Esophagus muscularis mucosa (tissue), 4 donors: Measurements from ENCODE around the gene RNF217. TPM values are rescaled to one million over a fixed set of nuclear protein-coding genes. Genes with fewer than 3 reads are reported as not detected.

ENCODE experiments used
- DNase-seq: peaks from one replicate; pipeline ENCODE4 v3.0.0-alpha.2; 2017; ENCODE audit errors: extremely low spot score
- H3K27ac ChIP-seq, 4 donors: fragments of 200-600 bp; sonication (generic); replicated peaks in 1 of 4; 1 replicate in 3 of 4; 2 replicates in 1 of 4; pipeline ENCODE4 v1.5.1; 2016 to 2019; ENCODE audit warnings: mild to moderate bottlenecking in 1 of 4
- H3K27me3 ChIP-seq, 4 donors: fragments of 200-600 bp; sonication (generic); one replicate each; pipeline versions ENCODE4 v1.5.1 to v1.6.0; 2016 to 2019
- H3K36me3 ChIP-seq, 4 donors: fragments of 200-600 bp; sonication (generic); one replicate each; pipeline ENCODE4 v1.5.1; 2016 to 2019
- H3K4me1 ChIP-seq, 4 donors: fragments of 200-600 bp; sonication (generic); one replicate each; pipeline ENCODE4 v1.5.1; 2016 to 2019
- H3K4me3 ChIP-seq, 4 donors: fragments of 200-600 bp; sonication (generic); 1 replicate in 2 of 4; 2 replicates in 2 of 4; pipeline ENCODE4 v1.5.1; 2016 to 2019; ENCODE audit warnings: mild to moderate bottlenecking in 4 of 4, moderate library complexity in 1 of 4
- H3K9me3 ChIP-seq, 4 donors: fragments of 200-600 bp; sonication (generic); 1 replicate in 3 of 4; 2 replicates in 1 of 4; pipeline ENCODE4 v1.5.1; 2016 to 2019
- EP300 ChIP-seq: sonication (generic); formaldehyde crosslinking; IDR thresholded peaks from one replicate; pipeline ENCODE4 v1.6.1; 2017; ENCODE audit warnings: antibody characterized with exemption
- POLR2A ChIP-seq: fragments of 450-650 bp; IDR thresholded peaks from one replicate; pipeline ENCODE4 v1.6.1; 2017; ENCODE audit warnings: antibody characterized with exemption, moderate library complexity, mild to moderate bottlenecking, low read depth
- POLR2AphosphoS5 ChIP-seq, 2 donors: sonication (generic); formaldehyde crosslinking; IDR thresholded peaks; one replicate each; pipeline ENCODE4 v1.6.1; 2017; ENCODE audit warnings: antibody characterized with exemption in 2 of 2
- WGBS: methylation state at CpG from one replicate; pipeline ENCODE4 v1.1.5; 2018; 5-methylcytosine and 5-hydroxymethylcytosine counted together
- intact Hi-C: fragments of 100-400 bp; cut with DNase I; formaldehyde crosslinking; loops from one replicate; pipeline ENCODE4 v1.15.1; 2023
- total RNA-seq, 4 donors: library from RNA; depleted of rRNA; stranded (reverse); fragments of >200 nt; gene quantifications; one replicate each; pipeline versions ENCODE4 v1.1.0 to v1.2.1, GENCODE V29; 2016
- TF ChIP-seq, protein P1 (sequence below), 3 experiments: fragments of 200-600 bp in 2 of 3; fragments of 450-650 bp in 1 of 3; sonication (generic) in 2 of 3; IDR thresholded peaks; one replicate each; pipeline ENCODE4 v1.5.1; 2017 to 2019; ENCODE audit warnings: antibody characterized with exemption in 3 of 3, mild to moderate bottlenecking in 2 of 3, moderate library complexity in 1 of 3

RNF217 gene
- total RNA-seq, 4 donors from 2014 or later, result 20.0 to 34.9 (median 23.2) TPM

DNA sequence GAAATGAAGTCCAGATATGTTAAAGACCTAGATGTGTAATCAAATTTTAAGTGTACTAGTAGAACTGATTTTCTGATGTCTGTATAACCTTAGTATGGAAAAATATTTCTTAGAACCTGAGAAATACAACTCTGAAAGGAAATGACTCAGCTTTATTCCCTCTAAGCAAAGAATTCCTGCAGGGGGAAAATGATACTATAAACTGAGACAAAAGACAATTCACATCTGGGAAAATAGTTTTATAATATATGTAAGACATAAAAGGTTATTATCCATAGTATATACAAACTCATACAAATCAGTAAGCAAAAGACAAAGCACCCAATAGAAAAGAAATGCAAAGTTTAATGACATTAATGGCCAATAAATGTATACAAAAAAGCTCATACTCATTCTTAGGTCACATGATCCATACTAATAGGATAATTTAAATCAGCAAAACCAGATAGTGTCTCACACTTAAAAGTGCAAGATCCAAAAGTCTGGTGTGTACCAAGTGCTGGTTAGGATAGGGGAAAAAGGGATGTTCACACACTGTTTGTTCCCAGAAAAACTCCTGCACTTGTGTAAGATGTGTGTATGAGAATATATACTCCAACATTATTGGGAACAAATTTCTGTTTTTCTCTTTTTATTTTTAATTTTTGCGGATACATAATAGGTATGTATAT, 22.6 kb downstream of the RNF217 start:
- Histone ChIP-seq H3K27ac (no peak overlapping the region), H3K27me3 (no peaks in the 10 kb centered on the region), H3K9me3 (no peaks in the 10 kb centered on the region), H3K4me1 (peaks cover 8 to 26% (median 21%) of the 10 kb centered on the region in 4 donors), H3K4me3 (no peak overlapping the region), H3K36me3 (no peaks in the 10 kb centered on the region)
- intact Hi-C loops, result no loop called here
- TF ChIP-seq EP300, result no peak
- TF ChIP-seq, protein P1, sequence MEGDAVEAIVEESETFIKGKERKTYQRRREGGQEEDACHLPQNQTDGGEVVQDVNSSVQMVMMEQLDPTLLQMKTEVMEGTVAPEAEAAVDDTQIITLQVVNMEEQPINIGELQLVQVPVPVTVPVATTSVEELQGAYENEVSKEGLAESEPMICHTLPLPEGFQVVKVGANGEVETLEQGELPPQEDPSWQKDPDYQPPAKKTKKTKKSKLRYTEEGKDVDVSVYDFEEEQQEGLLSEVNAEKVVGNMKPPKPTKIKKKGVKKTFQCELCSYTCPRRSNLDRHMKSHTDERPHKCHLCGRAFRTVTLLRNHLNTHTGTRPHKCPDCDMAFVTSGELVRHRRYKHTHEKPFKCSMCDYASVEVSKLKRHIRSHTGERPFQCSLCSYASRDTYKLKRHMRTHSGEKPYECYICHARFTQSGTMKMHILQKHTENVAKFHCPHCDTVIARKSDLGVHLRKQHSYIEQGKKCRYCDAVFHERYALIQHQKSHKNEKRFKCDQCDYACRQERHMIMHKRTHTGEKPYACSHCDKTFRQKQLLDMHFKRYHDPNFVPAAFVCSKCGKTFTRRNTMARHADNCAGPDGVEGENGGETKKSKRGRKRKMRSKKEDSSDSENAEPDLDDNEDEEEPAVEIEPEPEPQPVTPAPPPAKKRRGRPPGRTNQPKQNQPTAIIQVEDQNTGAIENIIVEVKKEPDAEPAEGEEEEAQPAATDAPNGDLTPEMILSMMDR (IDR thresholded peaks at IDR 0.05), result no peak
- WGBS, result 98% methylated on average over 1 of the region's 1 CpG
- no peak for DNase-seq

DNA sequence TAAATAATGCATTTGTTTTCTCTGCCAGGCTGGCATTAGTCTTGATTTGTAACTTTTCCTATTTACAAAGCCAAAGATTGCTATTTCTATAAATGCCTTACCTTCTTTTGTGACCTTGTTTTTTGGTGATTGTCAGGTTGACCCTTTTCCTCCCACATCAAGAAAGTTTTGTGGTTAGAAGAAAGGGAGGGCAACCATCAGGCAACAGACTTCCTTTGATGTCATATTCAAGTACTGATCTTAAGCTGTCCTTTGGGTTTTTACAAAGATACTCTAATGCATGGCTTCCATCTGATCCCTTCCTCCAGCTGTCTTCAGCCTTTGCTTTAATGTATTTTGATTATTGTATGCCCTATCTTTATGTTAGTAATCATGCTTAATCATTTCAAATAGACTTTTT, 23.9 kb downstream of the RNF217 start:
- TF ChIP-seq EP300, result no peak
- TF ChIP-seq, protein P1 (IDR thresholded peaks at IDR 0.05), result no peak
- no peak for TF ChIP-seq POLR2AphosphoS5 (IDR thresholded peaks at IDR 0.05)
- TF ChIP-seq POLR2A, result no peak
- Histone ChIP-seq H3K27me3 (no peaks in the 10 kb centered on the region), H3K4me3 (no peak overlapping the region), H3K4me1 (peaks cover 8 to 34% (median 20%) of the 10 kb centered on the region in 4 donors), H3K36me3 (no peaks in the 10 kb centered on the region), H3K9me3 (no peaks in the 10 kb centered on the region), H3K27ac (no peak overlapping the region)
- intact Hi-C loops, result no loop called here
- no peak for DNase-seq

DNA sequence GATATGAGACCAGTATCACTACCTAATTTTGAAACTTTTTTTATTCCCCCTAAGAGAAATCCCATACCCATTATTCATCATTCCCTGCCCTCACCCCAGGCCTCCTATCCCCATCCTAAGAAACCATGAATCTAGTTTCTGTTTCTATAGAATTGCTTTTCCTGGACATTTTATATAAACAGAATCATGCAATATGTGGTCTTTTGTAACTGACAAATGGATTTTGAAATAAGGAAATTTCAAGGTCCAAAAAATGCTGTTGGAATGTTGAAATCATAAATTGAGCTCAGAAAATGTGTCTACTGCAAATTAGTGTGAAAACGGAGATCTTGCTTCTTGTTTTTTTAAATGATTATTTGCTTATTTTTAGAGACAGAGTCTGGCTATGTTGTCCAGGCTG, 25.1 kb downstream of the RNF217 start:
- intact Hi-C loops, result no loop called here
- whole genome bisulfite sequencing, result 68% methylated on average over 1 of the region's 1 CpG
- no peak for TF ChIP-seq POLR2AphosphoS5 (IDR thresholded peaks at IDR 0.05)
- no peak for TF ChIP-seq EP300
- no peak for TF ChIP-seq POLR2A
- TF ChIP-seq, protein P1 (IDR thresholded peaks at IDR 0.05), result no peak
- Histone ChIP-seq H3K27me3 (no peaks in the 10 kb centered on the region), H3K27ac (no peak overlapping the region), H3K4me1 (peaks cover 8 to 41% (median 21%) of the 10 kb centered on the region in 4 donors), H3K9me3 (no peaks in the 10 kb centered on the region), H3K36me3 (no peaks in the 10 kb centered on the region), H3K4me3 (no peak overlapping the region)
- DNase-seq, result no peak

DNA sequence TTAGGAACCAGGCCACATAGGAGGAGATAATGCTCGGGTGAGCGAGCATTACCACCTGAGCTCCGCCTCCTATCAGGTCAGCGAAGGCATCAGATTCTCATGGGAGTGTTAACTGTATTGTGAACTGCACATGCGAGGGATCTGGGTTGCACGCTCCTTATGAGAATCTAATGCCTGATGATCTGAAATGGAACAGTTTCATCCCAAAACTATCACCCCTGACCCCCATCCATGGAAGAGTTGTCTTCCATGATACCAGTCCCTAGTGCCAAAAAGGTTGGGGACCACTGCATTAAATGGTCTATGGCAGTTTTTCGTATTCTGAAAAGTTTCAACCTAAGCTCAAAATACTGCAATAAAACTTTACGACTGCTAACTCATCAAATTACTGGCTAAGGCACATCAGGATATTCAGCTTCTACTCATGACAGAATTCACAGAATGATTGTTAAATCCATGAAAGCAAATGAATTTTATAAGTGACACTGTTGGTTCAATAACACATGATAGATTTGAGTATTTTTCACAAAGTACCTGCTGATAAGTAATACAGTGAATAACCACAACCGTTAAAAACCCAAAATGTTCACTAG, 25.9 kb downstream of the RNF217 start:
- Histone ChIP-seq H3K27me3 (no peaks in the 10 kb centered on the region), H3K27ac (no peak overlapping the region), H3K9me3 (no peaks in the 10 kb centered on the region), H3K36me3 (no peaks in the 10 kb centered on the region), H3K4me3 (no peak overlapping the region), H3K4me1 (peaks cover 8 to 41% (median 20%) of the 10 kb centered on the region in 4 donors)
- DNase-seq, result no peak
- TF ChIP-seq POLR2AphosphoS5 (IDR thresholded peaks at IDR 0.05) (no peak), POLR2A (no peak)
- TF ChIP-seq, protein P1 (IDR thresholded peaks at IDR 0.05), result no peak
- 97% methylated on average over 9 of the region's 9 CpGs for WGBS
- intact Hi-C loops, result no loop called here
